ENCODE measurements around the gene KCNJ10. TPM values are rescaled to one million over a fixed set of nuclear protein-coding genes. Genes with fewer than 3 reads are reported as not detected.

The KCNJ10 gene
- total RNA-seq, 1 donor from 2014 or later, result 0.27 TPM

GRCh38 chr1:159993911-159994310 lies 76.0 kb downstream of the KCNJ10 start:
- Histone ChIP-seq H3K27ac (ENCODE audit: low read depth, low read length) (no peak overlapping the region), H3K4me2 (ENCODE audit: low read length) (no peak overlapping the region), H3K36me3 (ENCODE audit: insufficient read depth, low read length) (no peaks in the 10 kb centered on the region), H2AFZ (ENCODE audit: low read depth, low read length) (no peak overlapping the region), H4K20me1 (ENCODE audit: insufficient read depth, low read length) (no peaks in the 10 kb centered on the region), H3K9ac (ENCODE audit: low read length) (no peak overlapping the region), H3K4me3 (ENCODE audit: insufficient read depth, low read depth, low read length) (no peak overlapping the region), H3K9me3 (ENCODE audit: insufficient read depth, low read depth, low read length) (no peaks in the 10 kb centered on the region), H3K4me1 (ENCODE audit: insufficient read depth, low read length) (peaks cover 8% of the 10 kb centered on the region), H3K79me2 (ENCODE audit: insufficient read depth, low read length) (no peaks in the 10 kb centered on the region), H3K27me3 (ENCODE audit: insufficient read depth, low read length) (no peaks in the 10 kb centered on the region)
- Mint-ChIP-seq H3K36me3 (ENCODE audit: low read depth, unreplicated experiment) (no peaks in the 10 kb centered on the region), H3K27me3 (ENCODE audit: low read depth, unreplicated experiment) (no peaks in the 10 kb centered on the region), H3K27ac (ENCODE audit: unreplicated experiment) (no peak overlapping the region), H3K9me3 (ENCODE audit: unreplicated experiment) (no peaks in the 10 kb centered on the region), H3K4me3 (ENCODE audit: unreplicated experiment) (peak overlapping the region; percentile 20), H3K4me1 (ENCODE audit: low read depth, unreplicated experiment) (peaks cover 26% of the 10 kb centered on the region)
- DNase-seq (ENCODE audit: low read depth), result no peak
- TF ChIP-seq EZH2 (IDR thresholded peaks at IDR 0.05; ENCODE audit: insufficient read depth, low read length) (no peak), CTCF (IDR thresholded peaks at IDR 0.05; ENCODE audit: insufficient read depth, low read depth, low read length) (no peak)
- FAIRE-seq, result no peak

GRCh38 chr1:159992161-159992560 lies 77.8 kb downstream of the KCNJ10 start:
- Histone ChIP-seq H3K27me3 (ENCODE audit: insufficient read depth, low read length) (no peaks in the 10 kb centered on the region), H2AFZ (ENCODE audit: low read depth, low read length) (no peak overlapping the region), H3K79me2 (ENCODE audit: insufficient read depth, low read length) (no peaks in the 10 kb centered on the region), H3K4me2 (ENCODE audit: low read length) (no peak overlapping the region), H3K9ac (ENCODE audit: low read length) (no peak overlapping the region), H3K27ac (ENCODE audit: low read depth, low read length) (no peak overlapping the region), H3K36me3 (ENCODE audit: insufficient read depth, low read length) (no peaks in the 10 kb centered on the region), H3K4me3 (ENCODE audit: insufficient read depth, low read depth, low read length) (no peak overlapping the region), H3K9me3 (ENCODE audit: insufficient read depth, low read depth, low read length) (no peaks in the 10 kb centered on the region), H4K20me1 (ENCODE audit: insufficient read depth, low read length) (no peaks in the 10 kb centered on the region), H3K4me1 (ENCODE audit: insufficient read depth, low read length) (peaks cover 8% of the 10 kb centered on the region)
- Mint-ChIP-seq H3K4me1 (ENCODE audit: low read depth, unreplicated experiment) (peaks cover 26% of the 10 kb centered on the region), H3K27ac (ENCODE audit: unreplicated experiment) (peak overlapping the region; percentile 47), H3K36me3 (ENCODE audit: low read depth, unreplicated experiment) (no peaks in the 10 kb centered on the region), H3K9me3 (ENCODE audit: unreplicated experiment) (no peaks in the 10 kb centered on the region), H3K4me3 (ENCODE audit: unreplicated experiment) (no peak overlapping the region), H3K27me3 (ENCODE audit: low read depth, unreplicated experiment) (peaks cover 4% of the 10 kb centered on the region)
- no peak for TF ChIP-seq EZH2 (IDR thresholded peaks at IDR 0.05; ENCODE audit: insufficient read depth, low read length)
- TF ChIP-seq CTCF (IDR thresholded peaks at IDR 0.05; ENCODE audit: insufficient read depth, low read depth, low read length), result no peak
- no peak for FAIRE-seq
- no peak for DNase-seq (ENCODE audit: low read depth)

- Mint-ChIP-seq H3K36me3 (ENCODE audit: low read depth, unreplicated experiment) (no peaks in the 10 kb centered on the region), H3K27me3 (ENCODE audit: low read depth, unreplicated experiment) (peaks cover 4% of the 10 kb centered on the region), H3K4me3 (ENCODE audit: unreplicated experiment) (no peak overlapping the region), H3K9me3 (ENCODE audit: unreplicated experiment) (no peaks in the 10 kb centered on the region), H3K27ac (ENCODE audit: unreplicated experiment) (no peak overlapping the region), H3K4me1 (ENCODE audit: low read depth, unreplicated experiment) (peaks cover 22% of the 10 kb centered on the region)
- Histone ChIP-seq H3K9ac (ENCODE audit: low read length) (no peak overlapping the region), H3K27me3 (ENCODE audit: insufficient read depth, low read length) (no peaks in the 10 kb centered on the region), H3K4me2 (ENCODE audit: low read length) (no peak overlapping the region), H4K20me1 (ENCODE audit: insufficient read depth, low read length) (no peaks in the 10 kb centered on the region), H3K27ac (ENCODE audit: low read depth, low read length) (no peak overlapping the region), H2AFZ (ENCODE audit: low read depth, low read length) (no peak overlapping the region), H3K4me1 (ENCODE audit: insufficient read depth, low read length) (peaks cover 7% of the 10 kb centered on the region), H3K9me3 (ENCODE audit: insufficient read depth, low read depth, low read length) (no peaks in the 10 kb centered on the region), H3K4me3 (ENCODE audit: insufficient read depth, low read depth, low read length) (no peak overlapping the region), H3K36me3 (ENCODE audit: insufficient read depth, low read length) (no peaks in the 10 kb centered on the region), H3K79me2 (ENCODE audit: insufficient read depth, low read length) (no peaks in the 10 kb centered on the region)
- no peak for DNase-seq (ENCODE audit: low read depth)
- no peak for FAIRE-seq
- TF ChIP-seq CTCF (IDR thresholded peaks at IDR 0.05; ENCODE audit: insufficient read depth, low read depth, low read length) (no peak), EZH2 (IDR thresholded peaks at IDR 0.05; ENCODE audit: insufficient read depth, low read length) (no peak)
Observed at GRCh38 chr1:159991513-159991912, 78.4 kb downstream of the KCNJ10 start.

Measured in astrocyte (in vitro differentiated cells and primary cell).